ENCODE measurements around the gene CCL26. TPM values are rescaled to one million over a fixed set of nuclear protein-coding genes. Genes with fewer than 3 reads are reported as not detected.

CCL26 gene, protein sequence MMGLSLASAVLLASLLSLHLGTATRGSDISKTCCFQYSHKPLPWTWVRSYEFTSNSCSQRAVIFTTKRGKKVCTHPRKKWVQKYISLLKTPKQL
- total RNA-seq = not detected in 2 replicates
- long read RNA-seq = 0 reads

DNA sequence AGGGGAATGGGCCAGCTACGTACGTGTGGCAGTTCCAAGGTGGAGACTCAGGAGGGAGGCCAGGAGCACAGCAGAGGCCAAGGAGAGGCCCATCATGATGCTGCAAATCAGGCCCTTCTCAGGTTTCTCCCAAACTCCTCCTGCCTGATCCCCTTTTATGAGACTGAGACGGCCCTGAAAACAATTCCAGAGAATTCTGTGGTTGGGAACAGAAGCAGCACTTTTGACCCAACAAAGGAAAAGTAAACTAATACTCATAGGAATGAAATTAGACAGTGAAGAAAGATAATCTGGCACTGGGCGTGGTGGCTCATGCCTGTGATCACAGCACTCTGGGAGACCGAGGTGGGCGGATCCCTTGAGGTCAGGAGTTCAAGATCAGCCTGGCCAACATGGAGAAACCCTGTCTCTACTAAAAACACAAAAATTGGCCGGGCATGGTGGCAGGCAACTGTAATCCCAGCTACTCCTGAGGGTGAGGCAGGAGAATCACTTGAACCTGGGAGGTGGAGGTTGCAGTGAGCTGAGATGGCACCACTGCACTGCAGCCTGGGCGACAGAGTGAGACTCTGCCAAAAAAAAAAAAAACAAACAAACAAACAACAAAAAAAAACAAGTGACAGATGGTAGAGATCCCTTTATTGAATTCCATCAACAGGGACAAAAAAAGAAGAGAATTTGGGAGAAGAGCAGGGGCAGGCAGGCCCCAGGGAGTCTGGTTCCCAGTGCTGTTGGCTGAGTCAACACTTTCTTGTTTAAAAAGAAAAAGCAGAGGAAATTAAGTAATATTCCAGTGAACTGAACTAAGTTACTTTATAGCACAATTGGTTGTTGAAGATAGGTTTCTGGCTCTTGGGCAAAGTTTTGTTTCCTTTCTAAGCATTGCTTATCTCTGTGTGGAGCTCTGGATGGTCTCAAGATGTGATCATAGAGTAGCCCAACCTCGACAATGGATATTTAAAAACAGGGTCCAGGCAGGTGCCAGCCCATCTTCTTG, at the start of gene CCL26:
Gene CCL26 (minus strand): TSS at position 131 of the 997 bp plus-strand sequence. CDS start 35 bp downstream, at position 96.
- TF ChIP-seq, protein P1, sequence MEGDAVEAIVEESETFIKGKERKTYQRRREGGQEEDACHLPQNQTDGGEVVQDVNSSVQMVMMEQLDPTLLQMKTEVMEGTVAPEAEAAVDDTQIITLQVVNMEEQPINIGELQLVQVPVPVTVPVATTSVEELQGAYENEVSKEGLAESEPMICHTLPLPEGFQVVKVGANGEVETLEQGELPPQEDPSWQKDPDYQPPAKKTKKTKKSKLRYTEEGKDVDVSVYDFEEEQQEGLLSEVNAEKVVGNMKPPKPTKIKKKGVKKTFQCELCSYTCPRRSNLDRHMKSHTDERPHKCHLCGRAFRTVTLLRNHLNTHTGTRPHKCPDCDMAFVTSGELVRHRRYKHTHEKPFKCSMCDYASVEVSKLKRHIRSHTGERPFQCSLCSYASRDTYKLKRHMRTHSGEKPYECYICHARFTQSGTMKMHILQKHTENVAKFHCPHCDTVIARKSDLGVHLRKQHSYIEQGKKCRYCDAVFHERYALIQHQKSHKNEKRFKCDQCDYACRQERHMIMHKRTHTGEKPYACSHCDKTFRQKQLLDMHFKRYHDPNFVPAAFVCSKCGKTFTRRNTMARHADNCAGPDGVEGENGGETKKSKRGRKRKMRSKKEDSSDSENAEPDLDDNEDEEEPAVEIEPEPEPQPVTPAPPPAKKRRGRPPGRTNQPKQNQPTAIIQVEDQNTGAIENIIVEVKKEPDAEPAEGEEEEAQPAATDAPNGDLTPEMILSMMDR (IDR thresholded peaks at IDR 0.05; ENCODE audit: unreplicated experiment) = no peak
- Mint-ChIP-seq H3K27ac (no peak within 1 kb of the TSS), H3K4me3 (ENCODE audit: low read depth) (no peak within 1 kb of the TSS), H3K4me1 (ENCODE audit: low read depth) (no peaks in the 10 kb centered on the region), H3K27me3 (no peaks in the 10 kb centered on the region), H3K9me3 (ENCODE audit: low read depth) (no peaks in the 10 kb centered on the region), H3K36me3 (ENCODE audit: insufficient read depth) (no peaks in the 10 kb centered on the region)
- no peak for DNase-seq (ENCODE audit: low spot score, unreplicated experiment)

DNA sequence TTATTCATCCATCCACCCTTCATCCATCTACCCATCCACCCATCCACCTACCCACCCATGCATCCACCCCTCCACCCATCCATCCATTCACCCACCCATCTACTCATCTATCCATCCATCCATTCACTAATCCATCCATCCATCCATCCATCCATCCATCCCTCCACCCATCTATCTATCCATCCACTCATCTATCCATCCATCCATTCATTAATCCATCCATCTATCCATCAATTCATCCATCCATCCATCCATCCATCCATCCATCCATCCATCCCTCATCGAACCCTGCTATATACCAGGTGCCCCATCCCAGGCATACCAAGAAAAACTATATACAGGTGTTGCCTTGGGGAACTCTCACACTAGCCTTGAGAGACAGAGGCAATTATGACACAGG, 48.7 kb upstream of the CCL26 start:
- Mint-ChIP-seq H3K36me3 (ENCODE audit: insufficient read depth) (no peaks in the 10 kb centered on the region), H3K9me3 (ENCODE audit: low read depth) (no peaks in the 10 kb centered on the region), H3K4me3 (ENCODE audit: low read depth) (no peak overlapping the region), H3K27ac (no peak overlapping the region), H3K4me1 (ENCODE audit: low read depth) (no peaks in the 10 kb centered on the region), H3K27me3 (peaks cover 15% of the 10 kb centered on the region)
- TF ChIP-seq, protein P1 (IDR thresholded peaks at IDR 0.05; ENCODE audit: unreplicated experiment) = no peak
- no peak for DNase-seq (ENCODE audit: low spot score, unreplicated experiment)

DNA sequence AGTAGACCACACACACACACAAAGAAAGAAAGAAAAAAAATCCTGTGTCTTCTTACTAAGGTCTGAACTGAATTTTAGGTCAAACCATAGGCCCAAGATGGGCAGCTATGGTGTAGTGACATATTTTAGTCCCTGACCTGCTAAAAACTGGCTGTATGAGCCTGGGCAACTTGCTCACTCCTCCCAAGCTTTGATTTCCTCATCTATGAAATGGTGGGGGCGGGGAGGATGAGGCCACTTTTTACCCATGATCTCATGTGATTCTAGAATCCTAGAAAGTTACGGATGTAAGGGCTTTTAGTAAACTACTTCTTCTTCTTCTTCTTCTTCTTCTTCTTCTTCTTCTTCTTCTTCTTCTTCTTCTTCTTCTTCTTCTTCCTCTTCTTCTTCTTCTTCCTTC, 47.7 kb upstream of the CCL26 start:
- Mint-ChIP-seq H3K27ac (no peak overlapping the region), H3K4me3 (ENCODE audit: low read depth) (no peak overlapping the region), H3K9me3 (ENCODE audit: low read depth) (no peaks in the 10 kb centered on the region), H3K4me1 (ENCODE audit: low read depth) (no peaks in the 10 kb centered on the region), H3K27me3 (peaks cover 15% of the 10 kb centered on the region), H3K36me3 (ENCODE audit: insufficient read depth) (no peaks in the 10 kb centered on the region)
- TF ChIP-seq, protein P1 (IDR thresholded peaks at IDR 0.05; ENCODE audit: unreplicated experiment) = no peak
- DNase-seq (ENCODE audit: low spot score, unreplicated experiment) = no peak

DNA sequence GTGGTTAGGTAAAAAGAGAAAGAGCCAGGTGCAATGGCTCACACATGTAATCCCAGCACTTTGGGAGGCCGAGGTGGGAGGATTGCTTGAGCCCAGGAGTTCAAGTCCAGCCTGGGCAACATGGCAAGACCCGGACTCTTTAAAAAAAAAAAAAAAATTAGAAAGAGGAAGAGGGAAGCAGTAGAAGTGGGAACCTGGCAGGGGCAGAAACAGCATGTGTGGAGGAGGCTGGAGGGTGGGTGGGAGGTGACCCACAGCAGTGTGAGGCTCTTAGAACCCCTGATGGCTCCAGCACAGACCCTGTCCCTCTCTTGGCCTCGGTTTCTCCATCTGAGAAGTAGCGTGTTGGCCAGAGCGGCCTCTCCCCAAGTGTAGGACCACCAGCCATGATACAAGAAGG, 46.5 kb upstream of the CCL26 start:
- H3K27ac Mint-ChIP-seq = no peak overlapping the region
- H3K36me3 Mint-ChIP-seq (ENCODE audit: insufficient read depth) = no peaks in the 10 kb centered on the region
- no peaks in the 10 kb centered on the region for H3K9me3 Mint-ChIP-seq (ENCODE audit: low read depth)
- DNase-seq (ENCODE audit: low spot score, unreplicated experiment) = no peak
- H3K4me3 Mint-ChIP-seq (ENCODE audit: low read depth) = no peak overlapping the region
- TF ChIP-seq, protein P1 (IDR thresholded peaks at IDR 0.05; ENCODE audit: unreplicated experiment) = no peak
- H3K27me3 Mint-ChIP-seq = peaks cover 14% of the 10 kb centered on the region
- no peaks in the 10 kb centered on the region for H3K4me1 Mint-ChIP-seq (ENCODE audit: low read depth)

DNA sequence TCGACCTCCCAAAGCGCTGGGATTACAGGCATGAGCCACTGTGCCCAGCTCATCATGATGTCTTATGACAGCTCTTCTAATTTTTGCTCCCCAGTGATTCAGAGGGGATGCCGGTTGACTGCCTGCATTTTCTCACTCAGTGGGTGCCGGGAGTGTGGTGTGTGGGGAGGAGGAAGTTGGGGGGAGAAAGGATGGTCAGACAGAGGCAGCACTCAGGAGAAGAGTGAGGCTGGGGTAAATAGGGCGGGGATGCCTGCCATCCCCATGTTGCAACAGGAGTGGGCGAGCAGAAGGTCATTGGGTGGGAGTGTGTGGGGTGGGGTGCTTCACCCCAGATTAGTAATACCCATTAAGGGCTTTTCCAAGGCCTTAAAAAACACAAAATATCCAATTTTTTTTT, 45.1 kb upstream of the CCL26 start:
- no peak for DNase-seq (ENCODE audit: low spot score, unreplicated experiment)
- H3K36me3 Mint-ChIP-seq (ENCODE audit: insufficient read depth) = no peaks in the 10 kb centered on the region
- no peaks in the 10 kb centered on the region for H3K9me3 Mint-ChIP-seq (ENCODE audit: low read depth)
- H3K27me3 Mint-ChIP-seq = peaks cover 7% of the 10 kb centered on the region
- H3K4me1 Mint-ChIP-seq (ENCODE audit: low read depth) = no peaks in the 10 kb centered on the region
- H3K27ac Mint-ChIP-seq = no peak overlapping the region
- H3K4me3 Mint-ChIP-seq (ENCODE audit: low read depth) = no peak overlapping the region
- TF ChIP-seq, protein P1 (IDR thresholded peaks at IDR 0.05; ENCODE audit: unreplicated experiment) = no peak
